Calu3 (cell line): ENCODE results near the gene CHAF1A. TPM values are rescaled to one million over a fixed set of nuclear protein-coding genes. Genes with fewer than 3 reads are reported as not detected.

Experiments used
- BruUV-seq: library from RNA; stranded (reverse); fragments of 400-500 nt; replicated peaks from 2 replicates; lab custom pipeline; 2021; lab: Mats Ljungman, UMichigan
- CTCF ChIA-PET: fragments of 300-600 bp; sonication (Branson Sonifier 250); formaldehyde crosslinking; loops from one replicate; lab custom pipeline; 2022; ENCODE audit warnings: antibody characterized with exemption; lab: Charles Lee
- DNase-seq: peaks from one replicate; pipeline ENCODE4 v3.0.0; 2022
- H3K27ac Mint-ChIP-seq: one replicate; pipeline ENCODE4 v1.8.0; 2022; ENCODE audit warnings: mixed read lengths; ENCODE audit not compliant: unreplicated experiment
- H3K27me3 Mint-ChIP-seq: one replicate; pipeline ENCODE4 v1.8.0; 2022; ENCODE audit warnings: mixed read lengths; ENCODE audit not compliant: unreplicated experiment
- H3K36me3 Mint-ChIP-seq: one replicate; pipeline ENCODE4 v1.8.0; 2022; ENCODE audit warnings: mild to moderate bottlenecking, moderate library complexity, mixed read lengths; ENCODE audit not compliant: insufficient read depth, unreplicated experiment
- H3K4me1 Mint-ChIP-seq: one replicate; pipeline ENCODE4 v1.8.0; 2022; ENCODE audit warnings: mild to moderate bottlenecking, low read depth, mixed read lengths; ENCODE audit not compliant: unreplicated experiment
- H3K4me3 Mint-ChIP-seq: one replicate; pipeline ENCODE4 v1.8.0; 2022; ENCODE audit warnings: mild to moderate bottlenecking, low read depth, moderate library complexity, mixed read lengths; ENCODE audit not compliant: unreplicated experiment
- H3K9me3 Mint-ChIP-seq: one replicate; pipeline ENCODE4 v1.8.0; 2022; ENCODE audit warnings: low read depth, mixed read lengths; ENCODE audit not compliant: unreplicated experiment
- CTCF ChIP-seq: fragments of 200-600 bp; IDR thresholded peaks from one replicate; pipeline ENCODE4 v1.8.0; 2022; ENCODE audit warnings: antibody characterized with exemption; ENCODE audit not compliant: unreplicated experiment
- intact Hi-C: fragments of 100-400 bp; cut with micrococcal nuclease; formaldehyde crosslinking; loops from one replicate; pipeline ENCODE4 v1.10.0; 2022; ENCODE audit not compliant: unreplicated experiment
- total RNA-seq: library from RNA; stranded (reverse); gene quantifications from 2 replicates; pipeline ENCODE4 v1.2.3, GENCODE V29; 2022

Gene CHAF1A
- total RNA-seq, 1 experiment from 2014 or later: 43.3 TPM

- Mint-ChIP-seq H3K36me3 (peaks cover 25% of the 10 kb centered on the region), H3K4me3 (no peak overlapping the region), H3K4me1 (no peaks in the 10 kb centered on the region), H3K27me3 (no peaks in the 10 kb centered on the region), H3K27ac (no peak overlapping the region), H3K9me3 (no peaks in the 10 kb centered on the region)
- no peak for TF ChIP-seq CTCF
- no TSS peak for BruUV-seq
- no peak for DNase-seq
- intact Hi-C loops: no loop called here
- CTCF ChIA-PET: no interaction called here
Measured at GRCh38 chr19:4357095-4357797, 45.2 kb upstream of the CHAF1A start.

DNA sequence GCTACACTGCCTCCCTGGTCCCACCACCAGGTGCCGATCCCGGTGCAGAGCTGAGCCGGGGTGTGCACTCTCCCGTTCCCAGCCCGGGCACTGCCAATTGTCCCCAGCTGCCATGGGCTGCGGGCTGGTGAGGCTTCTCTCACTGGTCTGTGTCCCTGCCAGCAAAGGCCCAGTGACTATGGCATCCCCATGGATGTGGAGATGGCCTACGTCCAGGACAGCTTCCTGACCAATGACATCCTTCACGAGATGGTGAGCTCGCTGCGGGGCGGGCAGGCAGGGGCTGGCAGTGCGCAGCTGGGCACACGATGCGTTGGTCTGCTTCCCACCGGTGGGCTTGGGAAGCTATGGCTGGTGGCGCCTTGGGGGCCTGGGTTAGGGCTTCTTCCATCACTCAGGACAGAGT lies 44.5 kb upstream of the CHAF1A start:
- DNase-seq: no peak
- TF ChIP-seq CTCF: no peak
- CTCF ChIA-PET: no interaction called here
- no peak overlapping the region for H3K27ac Mint-ChIP-seq
- no peaks in the 10 kb centered on the region for H3K27me3 Mint-ChIP-seq
- intact Hi-C loops: no loop called here
- H3K36me3 Mint-ChIP-seq: peaks cover 22% of the 10 kb centered on the region
- no peaks in the 10 kb centered on the region for H3K9me3 Mint-ChIP-seq
- BruUV-seq: no TSS peak
- no peak overlapping the region for H3K4me3 Mint-ChIP-seq
- H3K4me1 Mint-ChIP-seq: no peaks in the 10 kb centered on the region

- no TSS peak for BruUV-seq
- CTCF ChIA-PET: no interaction called here
- no peaks in the 10 kb centered on the region for H3K4me1 Mint-ChIP-seq
- no peak for TF ChIP-seq CTCF
- intact Hi-C loops: no loop called here
- no peaks in the 10 kb centered on the region for H3K9me3 Mint-ChIP-seq
- H3K4me3 Mint-ChIP-seq: no peak overlapping the region
- H3K27ac Mint-ChIP-seq: no peak overlapping the region
- no peak for DNase-seq
- no peaks in the 10 kb centered on the region for H3K27me3 Mint-ChIP-seq
- H3K36me3 Mint-ChIP-seq: peaks cover 27% of the 10 kb centered on the region
Measured at GRCh38 chr19:4358709-4359626, 43.5 kb upstream of the CHAF1A start.

- no peaks in the 10 kb centered on the region for H3K4me1 Mint-ChIP-seq
- TF ChIP-seq CTCF: no peak
- DNase-seq: no peak
- H3K27ac Mint-ChIP-seq: no peak overlapping the region
- H3K9me3 Mint-ChIP-seq: no peaks in the 10 kb centered on the region
- BruUV-seq: no TSS peak
- CTCF ChIA-PET: no interaction called here
- H3K36me3 Mint-ChIP-seq: peaks cover 27% of the 10 kb centered on the region
- H3K4me3 Mint-ChIP-seq: no peak overlapping the region
- no peaks in the 10 kb centered on the region for H3K27me3 Mint-ChIP-seq
- intact Hi-C loops: no loop called here
Measured at GRCh38 chr19:4359627-4360000, 42.8 kb upstream of the CHAF1A start.
